GM19452 (cell line): ENCODE data around the gene MED23.

Experiments used
- ATAC-seq: cut with Tn5 transposase; IDR thresholded peaks from one replicate; pipeline ENCODE4 v1.9.1; 2021; ENCODE audit not compliant: unreplicated experiment

The MED23 gene

GRCh38 chr6:131627724-131628682 lies at the start of gene MED23:
TSS of gene MED23 (minus strand) at chr6:131628242. CDS start at chr6:131628049, 193 bp downstream.
- ATAC-seq, result peak; percentile 94

- no peak for ATAC-seq
Measured at GRCh38 chr6:131673184-131673583, 45.1 kb upstream of the MED23 start.

GRCh38 chr6:131669891-131670290 lies 41.8 kb upstream of the MED23 start:
- no peak for ATAC-seq

GRCh38 chr6:131663578-131664165 lies 35.6 kb upstream of the MED23 start:
- ATAC-seq, result no peak

- ATAC-seq, result no peak
Measured at GRCh38 chr6:131660195-131660594, 32.2 kb upstream of the MED23 start.

- no peak for ATAC-seq
Measured at GRCh38 chr6:131658287-131658686, 30.2 kb upstream of the MED23 start.

- ATAC-seq, result no peak
Measured at GRCh38 chr6:131657630-131658111, 29.6 kb upstream of the MED23 start.

- ATAC-seq, result no peak
Measured at GRCh38 chr6:131657222-131657621, 29.2 kb upstream of the MED23 start.

- no peak for ATAC-seq
Measured at GRCh38 chr6:131656667-131657066, 28.6 kb upstream of the MED23 start.

GRCh38 chr6:131655951-131656350 lies 27.9 kb upstream of the MED23 start:
- ATAC-seq, result no peak

GRCh38 chr6:131655387-131655786 lies 27.3 kb upstream of the MED23 start:
- ATAC-seq, result no peak

GRCh38 chr6:131654326-131654725 lies 26.3 kb upstream of the MED23 start:
- no peak for ATAC-seq

- ATAC-seq, result no peak
Measured at GRCh38 chr6:131652472-131652871, 24.4 kb upstream of the MED23 start.

- no peak for ATAC-seq
Measured at GRCh38 chr6:131651782-131652181, 23.7 kb upstream of the MED23 start.

GRCh38 chr6:131646249-131646670 lies 18.2 kb upstream of the MED23 start:
- ATAC-seq, result no peak

GRCh38 chr6:131645846-131646245 lies 17.8 kb upstream of the MED23 start:
- ATAC-seq, result no peak

GRCh38 chr6:131644921-131645320 lies 16.9 kb upstream of the MED23 start:
- no peak for ATAC-seq

- ATAC-seq, result no peak
Measured at GRCh38 chr6:131643855-131644460, 15.9 kb upstream of the MED23 start.

- no peak for ATAC-seq
Measured at GRCh38 chr6:131642987-131643611, 15.1 kb upstream of the MED23 start.

- ATAC-seq, result no peak
Measured at GRCh38 chr6:131642565-131642964, 14.5 kb upstream of the MED23 start.

GRCh38 chr6:131641554-131641953 lies 13.5 kb upstream of the MED23 start:
- no peak for ATAC-seq
